H1 (cell line): ENCODE results near the gene SKIC8. TPM values are rescaled to one million over a fixed set of nuclear protein-coding genes. Genes with fewer than 3 reads are reported as not detected.

Experiments
- CTCF ChIA-PET: fragments of 300-600 bp; sonication (Branson Sonifier 250); formaldehyde crosslinking; loops from one replicate; lab custom pipeline; 2021; ENCODE audit not compliant: partially characterized antibody; lab: Charles Lee
- POLR2A ChIA-PET: fragments of 300-600 bp; sonication (Branson Sonifier 250); formaldehyde crosslinking; loops from one replicate; lab custom pipeline; 2021; ENCODE audit warnings: inconsistent platforms; ENCODE audit not compliant: partially characterized antibody; lab: Charles Lee
- DNase-seq, 2 experiments: peaks; one replicate each; pipeline versions ENCODE4 v3.0.0 to v3.0.0-alpha.2; 2010 to 2022; ENCODE audit warnings: low spot score in 2 of 2, low read depth in 1 of 2, mixed read lengths in 1 of 2
- FAIRE-seq: peaks from 2 replicates; lab custom pipeline; 2011; peaks lifted over from hg19 to GRCh38; lab: Jason Lieb, UNC
- H2AFZ ChIP-seq: 2 replicates; pipeline ENCODE4 v1.8.1; 2012; ENCODE audit warnings: low read length, inconsistent platforms
- H2AK5ac ChIP-seq: 2 replicates; pipeline ENCODE4 v1.6.1; 2013; ENCODE audit warnings: low read depth, low read length
- H2BK120ac ChIP-seq: replicated peaks from 2 replicates; pipeline ENCODE3; 2013; ENCODE audit warnings: low read depth, low read length, inconsistent platforms
- H2BK12ac ChIP-seq: 2 replicates; pipeline ENCODE4 v1.6.1; 2013; ENCODE audit warnings: low read depth, low read length
- H2BK15ac ChIP-seq: 2 replicates; pipeline ENCODE4 v1.6.1; 2013; ENCODE audit warnings: low read length
- H2BK20ac ChIP-seq: 2 replicates; pipeline ENCODE4 v1.6.1; 2013; ENCODE audit warnings: low read length
- H2BK5ac ChIP-seq: 2 replicates; pipeline ENCODE4 v1.6.1; 2013; ENCODE audit warnings: low read depth, low read length
- H3K14ac ChIP-seq: 2 replicates; pipeline ENCODE4 v1.6.1; 2013; ENCODE audit warnings: inconsistent platforms; ENCODE audit not compliant: insufficient read length
- H3K18ac ChIP-seq: 2 replicates; pipeline ENCODE4 v1.6.1; 2013; ENCODE audit warnings: low read length; ENCODE audit errors: extremely low read depth
- H3K23ac ChIP-seq: 2 replicates; pipeline ENCODE4 v1.6.1; 2013; ENCODE audit warnings: inconsistent platforms; ENCODE audit not compliant: insufficient read length
- H3K23me2 ChIP-seq: 2 replicates; pipeline ENCODE4 v1.6.1; 2013; ENCODE audit warnings: low read depth, low read length
- H3K27ac ChIP-seq: 2 replicates; pipeline ENCODE4 v1.6.1; 2011; ENCODE audit warnings: low read depth, low read length, inconsistent platforms
- H3K27me3 ChIP-seq, 4 experiments: replicated peaks in 1 of 4; 1 replicate in 1 of 4; 2 replicates in 3 of 4; pipeline versions ENCODE4 v1.6.1 to v1.8.1; 2011 to 2013; ENCODE audit warnings: low read length in 3 of 4, mild to moderate bottlenecking in 3 of 4, inconsistent platforms in 2 of 4, mixed read lengths in 2 of 4, moderate library complexity in 1 of 4; ENCODE audit not compliant: control insufficient read depth in 3 of 4, insufficient read depth in 3 of 4; ENCODE audit errors: extremely low read depth in 1 of 4
- H3K36me3 ChIP-seq, 4 experiments: 2 replicates each; pipeline versions ENCODE4 v1.6.1 to v1.8.1; 2011 to 2013; ENCODE audit warnings: mild to moderate bottlenecking in 4 of 4, low read length in 3 of 4, moderate library complexity in 2 of 4, control low read depth in 1 of 4, inconsistent platforms in 1 of 4; ENCODE audit not compliant: insufficient read depth in 4 of 4, control insufficient read depth in 2 of 4
- H3K4ac ChIP-seq: replicated peaks from 2 replicates; pipeline ENCODE3; 2013; ENCODE audit warnings: low read length, low read depth, mixed read lengths, inconsistent platforms; ENCODE audit not compliant: insufficient read length
- H3K4me1 ChIP-seq, 4 experiments: replicated peaks in 1 of 4; 1 replicate in 1 of 4; 2 replicates in 3 of 4; pipeline versions ENCODE4 v1.6.1 to v1.8.1; 2011 to 2013; ENCODE audit warnings: low read length in 3 of 4, inconsistent platforms in 2 of 4, mixed read lengths in 1 of 4; ENCODE audit not compliant: insufficient read depth in 4 of 4, control insufficient read depth in 3 of 4
- H3K4me2 ChIP-seq, 2 experiments: 2 replicates each; pipeline versions ENCODE4 v1.6.1 to v1.8.1; 2011 to 2013; ENCODE audit warnings: low read depth in 2 of 2, low read length in 2 of 2, control low read depth in 1 of 2, inconsistent platforms in 1 of 2, mild to moderate bottlenecking in 1 of 2; ENCODE audit not compliant: insufficient read depth in 1 of 2
- H3K4me3 ChIP-seq, 4 experiments: fragments of 200-600, 300-600 bp in 1 of 4; sonication (generic), shearing (Covaris generic), sonication (Bioruptor Twin) in 1 of 4; 2 replicates each; pipeline versions ENCODE4 v1.5.1 to v1.8.1; 2011 to 2016; ENCODE audit warnings: low read length in 4 of 4, low read depth in 3 of 4, control low read depth in 2 of 4, inconsistent platforms in 2 of 4, mild to moderate bottlenecking in 2 of 4, mixed read lengths in 1 of 4, moderate library complexity in 1 of 4; ENCODE audit not compliant: insufficient read depth in 2 of 4; ENCODE audit errors: extremely low read depth in 1 of 4
- H3K56ac ChIP-seq: replicated peaks from 2 replicates; pipeline ENCODE3; 2013; ENCODE audit warnings: low read depth, mild to moderate bottlenecking, mixed read lengths, low read length, inconsistent platforms; ENCODE audit not compliant: insufficient read length
- H3K79me1 ChIP-seq: 2 replicates; pipeline ENCODE4 v1.6.1; 2013; ENCODE audit warnings: low read depth, low read length, control low read depth
- H3K79me2 ChIP-seq, 2 experiments: 2 replicates each; pipeline versions ENCODE4 v1.6.1 to v1.8.1; 2012 to 2013; ENCODE audit warnings: low read length in 2 of 2, mild to moderate bottlenecking in 2 of 2, inconsistent platforms in 1 of 2; ENCODE audit not compliant: insufficient read depth in 2 of 2, control insufficient read depth in 1 of 2
- H3K9ac ChIP-seq, 4 experiments: replicated peaks in 1 of 4; 1 replicate in 1 of 4; 2 replicates in 3 of 4; pipeline versions ENCODE4 v1.6.1 to v1.8.1; 2011 to 2013; ENCODE audit warnings: low read depth in 3 of 4, low read length in 3 of 4, control low read depth in 2 of 4, mild to moderate bottlenecking in 2 of 4, moderate library complexity in 2 of 4, inconsistent platforms in 1 of 4; ENCODE audit errors: extremely low read depth in 1 of 4
- H3K9me3 ChIP-seq, 2 experiments: 2 replicates each; pipeline versions ENCODE4 v1.6.1 to v1.8.1; 2012 to 2013; ENCODE audit warnings: mild to moderate bottlenecking in 2 of 2, moderate library complexity in 2 of 2, control low read depth in 1 of 2, inconsistent platforms in 1 of 2, low read depth in 1 of 2, low read length in 1 of 2, mixed read lengths in 1 of 2; ENCODE audit not compliant: insufficient read depth in 2 of 2
- H4K20me1 ChIP-seq, 2 experiments: replicated peaks in 1 of 2; 2 replicates each; pipeline versions ENCODE3 to v1.8.1; 2011 to 2013; ENCODE audit warnings: inconsistent platforms in 2 of 2, low read length in 2 of 2, mild to moderate bottlenecking in 1 of 2; ENCODE audit not compliant: insufficient read depth in 2 of 2, control insufficient read depth in 1 of 2
- H4K5ac ChIP-seq: 2 replicates; pipeline ENCODE4 v1.6.1; 2013; ENCODE audit warnings: low read length, low read depth, mixed read lengths, inconsistent platforms; ENCODE audit not compliant: insufficient read length
- H4K8ac ChIP-seq: 2 replicates; pipeline ENCODE4 v1.8.0; 2013; ENCODE audit warnings: mild to moderate bottlenecking, moderate library complexity, low read length, inconsistent platforms; ENCODE audit not compliant: insufficient read depth; ENCODE audit errors: extremely low read depth
- H4K91ac ChIP-seq: replicated peaks from 2 replicates; pipeline ENCODE3; 2013; ENCODE audit warnings: low read length, mixed read lengths, inconsistent platforms; ENCODE audit not compliant: insufficient read length
- ASH2L ChIP-seq: fragments of 200-600, 300-600 bp; sonication (generic); IDR thresholded peaks from one replicate; pipeline ENCODE4 v1.7.1; 2017; ENCODE audit warnings: low read length
- CREB1 ChIP-seq: IDR thresholded peaks from 2 replicates; pipeline ENCODE4 v1.6.1; 2012; ENCODE audit warnings: inconsistent platforms
- FOSL1 ChIP-seq: IDR thresholded peaks from 2 replicates; pipeline ENCODE4 v1.6.1; 2011; ENCODE audit warnings: mild to moderate bottlenecking, low read depth, low read length, moderate library complexity; ENCODE audit not compliant: insufficient read depth
- KDM1A ChIP-seq: fragments of 200-600, 300-600 bp; sonication (generic); IDR thresholded peaks from 2 replicates; pipeline ENCODE4 v1.7.1; 2016; ENCODE audit warnings: mild to moderate bottlenecking, low read length, borderline replicate concordance
- NRF1 ChIP-seq: IDR thresholded peaks from 2 replicates; pipeline ENCODE4 v1.6.1; 2011; ENCODE audit warnings: mild to moderate bottlenecking, low read depth, low read length, improper control_type of control experiment
- RAD21 ChIP-seq, 2 experiments: IDR thresholded peaks in 1 of 2; conservative IDR thresholded peaks in 1 of 2; 2 replicates each; pipeline ENCODE4 v1.6.1; 2011; ENCODE audit warnings: low read depth in 2 of 2, low read length in 2 of 2, improper control_type of control experiment in 1 of 2, inconsistent platforms in 1 of 2, mild to moderate bottlenecking in 1 of 2, moderate library complexity in 1 of 2
- RXRA ChIP-seq: IDR thresholded peaks from 2 replicates; pipeline ENCODE4 v1.6.1; 2011; ENCODE audit warnings: low read depth, mild to moderate bottlenecking, low read length, moderate library complexity; ENCODE audit not compliant: insufficient read depth
- SP2 ChIP-seq: IDR thresholded peaks from 2 replicates; pipeline ENCODE4 v1.6.1; 2012; ENCODE audit warnings: mild to moderate bottlenecking, low read length, inconsistent platforms
- TAF1 ChIP-seq: IDR thresholded peaks from 2 replicates; pipeline ENCODE4 v1.6.1; 2011; ENCODE audit warnings: mild to moderate bottlenecking, low read depth, low read length
- TBP ChIP-seq: IDR thresholded peaks from 2 replicates; pipeline ENCODE4 v1.6.1; 2011; ENCODE audit warnings: low read depth, low read length, improper control_type of control experiment
- TEAD4 ChIP-seq: IDR thresholded peaks from 2 replicates; pipeline ENCODE4 v1.6.1; 2012; ENCODE audit warnings: low read depth, low read length, inconsistent platforms, mixed read lengths
- WGBS, 2 experiments: shearing (Covaris generic) in 1 of 2; methylation state at CpG; one replicate each; pipeline versions ENCODE4 v1.1.6 to v1.1.7; 2013 to 2015; ENCODE audit warnings: low lambda C conversion rate in 2 of 2, mixed read lengths in 2 of 2, inconsistent platforms in 1 of 2, low coverage in 1 of 2, missing lambda C conversion rate in 1 of 2; ENCODE audit not compliant: insufficient replicate concordance in 2 of 2, insufficient coverage in 1 of 2, insufficient read length in 1 of 2; ENCODE audit errors: extremely low coverage in 1 of 2, missing lambda C conversion rate in 1 of 2; 5-methylcytosine and 5-hydroxymethylcytosine counted together
- polyA plus RNA-seq, 7 experiments: library from polyadenylated mRNA; depleted of rRNA in 3 of 7; stranded (reverse) in 5 of 7; unstranded in 2 of 7; fragments of >200 nt in 5 of 7; fragments of 200-250 nt in 2 of 7; gene quantifications; 1 replicate in 5 of 7; 2 replicates in 1 of 7; 4 replicates in 1 of 7; pipeline versions ENCODE4 v1.2.1 to v1.2.3, GENCODE V29; 2011 to 2013; ENCODE audit warnings: missing spikeins in 2 of 7, mixed read lengths in 2 of 7
- total RNA-seq: library from RNA; stranded (reverse); fragmentation: NEBNext Ultra II Directional; extraction: Animal tissue kit (Norgen Biotek cat#: 25700); gene quantifications from 2 replicates; pipeline ENCODE4 v1.2.1, GENCODE V29; 2021

The SKIC8 gene
- total and polyA plus RNA-seq, 2 of the 8 experiments (the other 6 are each of a cell fraction or from before 2014, with no cell fraction given): 44.2 to 77.7 TPM

- H2BK20ac ChIP-seq: peak within 1 kb of the TSS; percentile 93; the same call in 1 of the 2 replicates
- peaks cover 2 to 17% (median 8%) of the 10 kb centered on the region in 4 experiments; a peak in 5 of 7 replicates for H3K4me1 ChIP-seq
- peak within 1 kb of the TSS; percentile 73 for H3K4ac ChIP-seq
- H3K27ac ChIP-seq: no peak within 1 kb of the TSS
- H4K8ac ChIP-seq: peak within 1 kb of the TSS; percentile 75; the same call in 1 of the 2 replicates
- H2BK5ac ChIP-seq: peak within 1 kb of the TSS; percentile 36; the same call in 1 of the 2 replicates
- peak within 1 kb of the TSS; percentile 31 to 44 (median 40); a peak in 6 of 7 replicates for H3K9ac ChIP-seq
- peak within 1 kb of the TSS; percentile 82 to 96 for H3K4me2 ChIP-seq
- H3K79me1 ChIP-seq: no peaks in the 10 kb centered on the region
- ChIA-PET POLR2A (interaction anchor here (0.6 to 2.8 kb wide), 17 partner anchors 9 to 141 kb away, joined by 3 to 15 read pairs (median 6); partner anchors contain the start of genes IREB2 and SKIC8), CTCF (interaction anchor here (0.7 to 5.4 kb wide), 15 partner anchors 10 to 133 kb away, joined by 3 to 30 read pairs (median 4); no protein-coding TSS in a partner anchor)
- peak within 1 kb of the TSS; percentile 8 for H4K5ac ChIP-seq
- peak within 1 kb of the TSS; percentile 94 for H3K18ac ChIP-seq
- peak within 1 kb of the TSS; percentile 58; the same call in 1 of the 2 replicates for H2AFZ ChIP-seq
- peak within 1 kb of the TSS; percentile 95 for H2BK15ac ChIP-seq
- H3K23ac ChIP-seq: no peak within 1 kb of the TSS
- peaks cover 0 to 24% (median 16%) of the 10 kb centered on the region in 4 experiments; a peak in 5 of 7 replicates for H3K27me3 ChIP-seq
- H2BK120ac ChIP-seq: peak within 1 kb of the TSS; percentile 36
- H3K14ac ChIP-seq: no peak within 1 kb of the TSS
- peak within 1 kb of the TSS; percentile 94 for H4K91ac ChIP-seq
- peaks cover 4 to 23% (median 13%) of the 10 kb centered on the region in 4 experiments; a peak in 7 of 8 replicates for H3K36me3 ChIP-seq
- H3K9me3 ChIP-seq: no peaks in the 10 kb centered on the region
- H2AK5ac ChIP-seq: no peak within 1 kb of the TSS
- 2% methylated on average over 54 of the region's 67 CpGs; no CpG with 5 or more reads in 1 of the 2 experiments for WGBS, 2 experiments
- peak within 1 kb of the TSS; percentile 92; the same call in 1 of the 2 replicates for H2BK12ac ChIP-seq
- DNase-seq (peak in 1 of 2 experiments; percentile 84), FAIRE-seq (no peak)
- peaks cover 0 to 9% of the 10 kb centered on the region in 2 experiments; a peak in 1 of 4 replicates for H3K79me2 ChIP-seq
- H3K56ac ChIP-seq: no peak within 1 kb of the TSS
- no peaks in the 10 kb centered on the region for H4K20me1 ChIP-seq
- peak within 1 kb of the TSS; percentile 39 to 78 (median 66) for H3K4me3 ChIP-seq
- peaks cover 13% of the 10 kb centered on the region for H3K23me2 ChIP-seq
- TF ChIP-seq FOSL1: no peak
- TF ChIP-seq RAD21 (IDR thresholded peaks at IDR 0.05 in 1 of 2, conservative IDR thresholded peaks at IDR 0.05 in 1 of 2; ENCODE audit: low read depth in 2 of 2, low read length in 2 of 2): 0 out of 4 replicates have a peak, but pooled peaks of 1 of the 2 experiments have one; percentile 12
- no peak for TF ChIP-seq ASH2L
- TF ChIP-seq RXRA: no peak
- peak; percentile 75; the same call in 1 of the 2 replicates for TF ChIP-seq TBP
- TF ChIP-seq CREB1: peak; percentile 78
- TF ChIP-seq SP2: no peak
- peak; percentile 92 for TF ChIP-seq KDM1A
- TF ChIP-seq NRF1: peak; percentile 7; the same call in 1 of the 2 replicates
- no peak for TF ChIP-seq TEAD4
- TF ChIP-seq TAF1: peak; percentile 69
Observed at GRCh38 chr15:78340231-78341056, 41.0 kb upstream of the SKIC8 start, which contains the start of gene CRABP1. Gene CRABP1, plus strand, starts transcription at chr15:78340353. Its CDS starts 76 bp downstream, at chr15:78340429.
